NK-92 (cell line): ENCODE data around the gene C14orf119.

ENCODE experiments used
- DNase-seq: peaks from one replicate; lab custom pipeline; 2025; ENCODE audit not compliant: unreplicated experiment; lab: John Stamatoyannopoulos, UW

The C14orf119 gene

GRCh38 chr14:23124337-23124954 is 29.1 kb downstream of the C14orf119 start:
- DNase-seq: no peak

- no peak for DNase-seq
Observed at GRCh38 chr14:23125011-23125410, 29.7 kb downstream of the C14orf119 start.

GRCh38 chr14:23125933-23126524 is 30.7 kb downstream of the C14orf119 start:
- DNase-seq: no peak

GRCh38 chr14:23126548-23127278 is 31.4 kb downstream of the C14orf119 start:
- DNase-seq: no peak

GRCh38 chr14:23127861-23128260 is 32.6 kb downstream of the C14orf119 start:
- no peak for DNase-seq

GRCh38 chr14:23128969-23129758 is 33.9 kb downstream of the C14orf119 start:
- no peak for DNase-seq

GRCh38 chr14:23129759-23130316 is 34.5 kb downstream of the C14orf119 start:
- no peak for DNase-seq

GRCh38 chr14:23130871-23131270 is 35.6 kb downstream of the C14orf119 start:
- no peak for DNase-seq

GRCh38 chr14:23131482-23131881 is 36.2 kb downstream of the C14orf119 start:
- no peak for DNase-seq

- DNase-seq: no peak
Observed at GRCh38 chr14:23132970-23133369, 37.7 kb downstream of the C14orf119 start.

GRCh38 chr14:23136566-23137133 is 41.3 kb downstream of the C14orf119 start:
- DNase-seq: no peak

GRCh38 chr14:23137192-23137812 is 42.0 kb downstream of the C14orf119 start:
- DNase-seq: no peak

- no peak for DNase-seq
Observed at GRCh38 chr14:23137813-23138535, 42.7 kb downstream of the C14orf119 start.

- no peak for DNase-seq
Observed at GRCh38 chr14:23139874-23140273, 44.6 kb downstream of the C14orf119 start.

- no peak for DNase-seq
Observed at GRCh38 chr14:23140371-23140770, 45.1 kb downstream of the C14orf119 start.

- DNase-seq: no peak
Observed at GRCh38 chr14:23141706-23142444, 46.6 kb downstream of the C14orf119 start.

GRCh38 chr14:23142826-23143225 is 47.5 kb downstream of the C14orf119 start:
- DNase-seq: no peak

GRCh38 chr14:23143911-23144310 is 48.6 kb downstream of the C14orf119 start:
- no peak for DNase-seq

- DNase-seq: no peak
Observed at GRCh38 chr14:23145794-23146350, 50.6 kb downstream of the C14orf119 start.
